K562 (cell line): ENCODE data around the gene CNTRL. TPM values are rescaled to one million over a fixed set of nuclear protein-coding genes. Genes with fewer than 3 reads are reported as not detected.

Experiments used
- ATAC-seq: fragments of 200-7000 bp; cut with Tn5 transposase; 3 replicates; pipeline ENCODE4 v1.9.1; 2020; ENCODE audit warnings: moderate library complexity
- BruUV-seq: library from RNA; stranded (reverse); fragments of 400-500 nt; replicated peaks from 2 replicates; lab custom pipeline; 2021; lab: Mats Ljungman, UMichigan
- CTCF ChIA-PET: fragments of 300-600 bp; formaldehyde crosslinking; extraction: SDS; loops from one replicate; lab custom pipeline; 2021; ENCODE audit warnings: low intra/inter-chr PET ratio; lab: Yijun Ruan, JAX
- POLR2A ChIA-PET: fragments of 300-600, 350-650 bp; sonication (Branson Sonifier 250); formaldehyde crosslinking; extraction: SDS; loops from one replicate; lab custom pipeline; 2021; ENCODE audit warnings: antibody characterized with exemption, inconsistent platforms; lab: Yijun Ruan, JAX
- DNase-seq, 4 experiments: peaks; one replicate each; pipeline versions ENCODE4 v3.0.0 to v3.0.0-alpha.2; 2011 to 2018; ENCODE audit warnings: low spot score in 3 of 4, mixed read lengths in 3 of 4; ENCODE audit errors: extremely low read depth in 1 of 4
- FAIRE-seq: peaks from 2 replicates; lab custom pipeline; 2011; peaks lifted over from hg19 to GRCh38; lab: Jason Lieb, UNC
- H2AFZ ChIP-seq: 2 replicates; pipeline ENCODE4 v1.6.0; 2011; ENCODE audit warnings: low read depth, low read length, control low read depth, inconsistent platforms
- H3K27ac ChIP-seq: fragments of 200-600 bp; 3 replicates; pipeline ENCODE4 v1.8.0; 2011; ENCODE audit warnings: low read depth, mild to moderate bottlenecking, control low read depth, inconsistent platforms, low read length, moderate library complexity, mixed read lengths; ENCODE audit errors: extremely low read depth
- H3K27me3 ChIP-seq, 2 experiments: fragments of 300-600 bp in 1 of 2; 2 replicates in 1 of 2; 3 replicates in 1 of 2; pipeline versions ENCODE4 v1.6.0 to v1.8.0; 2011; ENCODE audit warnings: inconsistent platforms in 2 of 2, low read length in 2 of 2, mild to moderate bottlenecking in 1 of 2, mixed read lengths in 1 of 2, moderate library complexity in 1 of 2; ENCODE audit not compliant: control insufficient read depth in 2 of 2, insufficient read depth in 2 of 2
- H3K36me3 ChIP-seq: fragments of 300-600 bp; 3 replicates; pipeline ENCODE4 v1.8.0; 2011; ENCODE audit warnings: mild to moderate bottlenecking, low read length, inconsistent platforms; ENCODE audit not compliant: control insufficient read depth, insufficient read depth
- H3K4me1 ChIP-seq, 2 experiments: fragments of 200-600 bp in 1 of 2; replicated peaks in 1 of 2; 2 replicates in 1 of 2; 3 replicates in 1 of 2; pipeline versions ENCODE4 v1.5.1 to v1.8.0; 2011; ENCODE audit warnings: inconsistent platforms in 2 of 2, low read length in 2 of 2, mild to moderate bottlenecking in 1 of 2, mixed read lengths in 1 of 2, moderate library complexity in 1 of 2; ENCODE audit not compliant: control insufficient read depth in 2 of 2, insufficient read depth in 2 of 2
- H3K4me2 ChIP-seq: 2 replicates; pipeline ENCODE4 v1.6.1; 2011; ENCODE audit warnings: low read length, control low read depth, inconsistent platforms, mixed read lengths; ENCODE audit not compliant: insufficient read depth
- H3K4me3 ChIP-seq: fragments of 200-600 bp; sonication (generic), shearing (Covaris generic); 2 replicates; pipeline ENCODE4 v1.5.1; 2016; ENCODE audit warnings: control low read depth, inconsistent platforms
- H3K79me2 ChIP-seq: fragments of 200-600 bp; 3 replicates; pipeline ENCODE4 v1.8.0; 2011; ENCODE audit warnings: low read length, inconsistent platforms; ENCODE audit not compliant: control insufficient read depth, insufficient read depth
- H3K9ac ChIP-seq, 2 experiments: 2 replicates each; pipeline versions ENCODE4 v1.6.0 to v1.6.1; 2011; ENCODE audit warnings: low read depth in 2 of 2, low read length in 2 of 2, control low read depth in 1 of 2, inconsistent platforms in 1 of 2, mild to moderate bottlenecking in 1 of 2, mixed read lengths in 1 of 2; ENCODE audit not compliant: insufficient read depth in 1 of 2
- H3K9me1 ChIP-seq: one replicate; pipeline ENCODE4 v1.6.0; 2011; ENCODE audit warnings: inconsistent platforms, mild to moderate bottlenecking, low read length, moderate library complexity; ENCODE audit not compliant: control insufficient read depth, insufficient read depth
- H3K9me3 ChIP-seq: replicated peaks from 2 replicates; pipeline ENCODE4 v1.5.1; 2011; ENCODE audit warnings: low read depth, low read length, inconsistent platforms; ENCODE audit not compliant: control insufficient read depth, insufficient read depth
- H4K20me1 ChIP-seq: replicated peaks from 2 replicates; pipeline ENCODE4 v1.6.1; 2011; ENCODE audit warnings: low read length, inconsistent platforms, mixed read lengths; ENCODE audit not compliant: control insufficient read depth, insufficient read depth
- CHD2 ChIP-seq: IDR thresholded peaks from 2 replicates; pipeline ENCODE4 v1.6.1; 2011; ENCODE audit warnings: low read depth, low read length
- DACH1 ChIP-seq: fragments of 450-650 bp; IDR thresholded peaks from 2 replicates; pipeline ENCODE4 v1.6.1; 2018; ENCODE audit not compliant: partially characterized antibody
- LEF1 ChIP-seq: fragments of 450-650 bp; IDR thresholded peaks from 2 replicates; pipeline ENCODE4 v1.6.1; 2016; ENCODE audit warnings: mild to moderate bottlenecking
- NCOR1 ChIP-seq: fragments of 450-650 bp; IDR thresholded peaks from 2 replicates; pipeline ENCODE4 v1.6.1; 2016; ENCODE audit warnings: mild to moderate bottlenecking, moderate library complexity
- PATZ1 ChIP-seq: fragments of 250-450 bp; sonication (Bioruptor Pico); IDR thresholded peaks from 2 replicates; pipeline ENCODE4 v1.5.0; 2020; ENCODE audit warnings: mild to moderate bottlenecking, borderline replicate concordance
- PPARD ChIP-seq: fragments of 250-450 bp; sonication (Bioruptor Pico); IDR thresholded peaks from 2 replicates; pipeline ENCODE4 v1.8.0; 2022; ENCODE audit warnings: inconsistent platforms, mild to moderate bottlenecking, moderate library complexity
- SAFB ChIP-seq: fragments of 200-400 bp; formaldehyde crosslinking; IDR thresholded peaks from 2 replicates; pipeline ENCODE4 v1.6.1; 2017; ENCODE audit warnings: low read depth, low read length, borderline replicate concordance
- ZBTB26 ChIP-seq: fragments of 450-650 bp; formaldehyde crosslinking; IDR thresholded peaks from 2 replicates; pipeline ENCODE4 v1.4.0; 2022; ENCODE audit warnings: missing genetic modification characterization
- ZNF277 ChIP-seq: fragments of 250-450 bp; sonication (Bioruptor Pico); IDR thresholded peaks from 2 replicates; pipeline ENCODE4 v1.8.0; 2022; ENCODE audit warnings: inconsistent platforms, mild to moderate bottlenecking, moderate library complexity, borderline replicate concordance
- ZNF445 ChIP-seq: fragments of 250-450 bp; sonication (Bioruptor Pico); IDR thresholded peaks from 2 replicates; pipeline ENCODE4 v1.4.0; 2020; ENCODE audit warnings: low read depth, mild to moderate bottlenecking, moderate library complexity
- ZNF589 ChIP-seq: fragments of 200-800 bp; sonication (Bioruptor generic); IDR thresholded peaks from 2 replicates; pipeline ENCODE4 v1.6.1; 2016; ENCODE audit warnings: low read depth, missing genetic modification characterization, missing compliant biosample characterization
- ZSCAN32 ChIP-seq: fragments of 450-650 bp; formaldehyde crosslinking; IDR thresholded peaks from 2 replicates; pipeline ENCODE4 v1.4.0; 2020; ENCODE audit warnings: mild to moderate bottlenecking, moderate library complexity
- WGBS: fragments of 100-300 bp; shearing (Covaris generic); methylation state at CpG from one replicate; pipeline ENCODE4 v1.1.6; 2016; ENCODE audit warnings: low coverage, mixed read lengths; ENCODE audit not compliant: insufficient coverage; ENCODE audit errors: missing lambda C conversion rate; 5-methylcytosine and 5-hydroxymethylcytosine counted together
- in situ Hi-C: fragments of 300-500 bp; cut with MboI; formaldehyde crosslinking; loops from 4 replicates; pipeline ENCODE4 v1.15.0; 2018; ENCODE audit warnings: inconsistent platforms, mixed read lengths
- intact Hi-C: fragments of 100-400 bp; cut with micrococcal nuclease; formaldehyde crosslinking; loops from 2 replicates; pipeline ENCODE4 v1.14.2; 2022
- polyA plus RNA-seq, 8 experiments: library from polyadenylated mRNA; depleted of rRNA in 4 of 8; stranded (reverse) in 5 of 8; unstranded in 3 of 8; fragments of >200 nt; fragmentation: Nextera tagmentation in 2 of 8; fragmentation: Illumina TruSeq in 1 of 8; extraction: Ambion mirVana in 2 of 8; extraction: Trizol in 1 of 8; gene quantifications; 2 replicates each; pipeline versions ENCODE4 v1.2.1 to v1.2.3, GENCODE V29; 2011 to 2014; ENCODE audit warnings: inconsistent platforms in 1 of 8, missing spikeins in 1 of 8
- total RNA-seq, 7 experiments: library from RNA; depleted of rRNA in 6 of 7; stranded (reverse); fragments of >200 nt in 6 of 7; fragmentation: Illumina TruSeq in 2 of 7; extraction: Trizol in 2 of 7; gene quantifications; 2 replicates each; pipeline versions ENCODE4 v1.2.1 to v1.2.3, GENCODE V29; 2011 to 2021; ENCODE audit warnings: low replicate concordance in 1 of 7
- TF ChIP-seq, protein P1 (sequence below): IDR thresholded peaks from 3 replicates; pipeline ENCODE4 v1.6.1; 2011; ENCODE audit warnings: borderline replicate concordance, mild to moderate bottlenecking; ENCODE audit not compliant: insufficient read length, insufficient read depth
- TF ChIP-seq, protein P2 (sequence below): fragments of 250-450 bp; sonication (Bioruptor Pico); IDR thresholded peaks from 2 replicates; pipeline ENCODE4 v1.8.0; 2021; ENCODE audit warnings: moderate library complexity, mild to moderate bottlenecking, inconsistent platforms
- TF ChIP-seq, protein P3 (sequence below): fragments of 450-650 bp; formaldehyde crosslinking; IDR thresholded peaks from 2 replicates; pipeline ENCODE4 v1.4.0; 2020; ENCODE audit warnings: mild to moderate bottlenecking, moderate library complexity

CNTRL gene
- total and polyA plus RNA-seq, 9 of the 15 experiments (the other 6 are each of a cell fraction or from before 2014, with no cell fraction given): 9.2 to 28.9 (median 20.5) TPM

DNA sequence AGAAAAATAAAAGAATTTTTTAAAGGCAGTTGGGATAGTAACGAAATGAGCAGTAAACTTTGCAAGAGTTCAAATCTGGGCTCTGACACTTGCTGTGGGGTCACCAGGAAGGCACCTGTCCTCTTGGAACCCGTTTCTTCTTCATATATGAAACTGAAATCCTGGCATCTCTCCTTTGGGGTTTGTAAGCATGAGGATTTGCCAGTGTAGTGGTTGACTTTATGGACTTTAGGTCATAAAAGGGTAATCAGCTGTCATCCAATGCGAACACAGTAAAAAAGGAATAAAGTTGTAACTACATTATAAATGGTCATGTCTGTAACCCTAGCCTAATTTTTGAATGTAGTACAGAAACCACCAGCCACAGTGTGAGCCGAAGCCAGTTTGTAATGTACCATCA, 125.6 kb downstream of the CNTRL start:
- BruUV-seq: TSS peak; percentile 40
- CTCF ChIA-PET: interaction anchor here (0.7 kb wide), 1 partner anchor 45 kb away, joined by 4 read pairs; no protein-coding TSS in a partner anchor
- WGBS: 4% methylated on average over 4 of the region's 4 CpGs
- intact Hi-C loops: loop anchor here (5.0 kb wide), 1 partner anchor 443 kb away; no protein-coding TSS in a partner anchor
- Histone ChIP-seq H4K20me1 (peaks cover 19% of the 10 kb centered on the region), H3K36me3 (no peaks in the 10 kb centered on the region), H3K4me3 (peak overlapping the region; percentile 87), H3K4me1 (peaks cover 14 to 18% of the 10 kb centered on the region in 2 experiments; a peak in 3 of 5 replicates), H3K27me3 (no peaks in the 10 kb centered on the region), H3K27ac (peak overlapping the region; percentile 87), H3K79me2 (peaks cover 69% of the 10 kb centered on the region), H3K4me2 (peak overlapping the region; percentile 86), H3K9me1 (no peaks in the 10 kb centered on the region), H2AFZ (no peak overlapping the region), H3K9me3 (no peaks in the 10 kb centered on the region), H3K9ac (peak overlapping the region; percentile 69 to 94; a peak in 3 of 4 replicates)
- DNase-seq (no peak), FAIRE-seq (no peak), ATAC-seq (no peak)
- POLR2A ChIA-PET: interaction anchor here (0.9 to 2.6 kb wide), 7 partner anchors 9 to 193 kb away, joined by 3 to 10 read pairs (median 5); no protein-coding TSS in a partner anchor
- in situ Hi-C loops: no loop called here
- no peak for TF ChIP-seq DACH1
- TF ChIP-seq CHD2: no peak
- TF ChIP-seq LEF1: no peak
- no peak for TF ChIP-seq ZNF589 (CRISPR knock-in tag)
- TF ChIP-seq, protein P1, sequence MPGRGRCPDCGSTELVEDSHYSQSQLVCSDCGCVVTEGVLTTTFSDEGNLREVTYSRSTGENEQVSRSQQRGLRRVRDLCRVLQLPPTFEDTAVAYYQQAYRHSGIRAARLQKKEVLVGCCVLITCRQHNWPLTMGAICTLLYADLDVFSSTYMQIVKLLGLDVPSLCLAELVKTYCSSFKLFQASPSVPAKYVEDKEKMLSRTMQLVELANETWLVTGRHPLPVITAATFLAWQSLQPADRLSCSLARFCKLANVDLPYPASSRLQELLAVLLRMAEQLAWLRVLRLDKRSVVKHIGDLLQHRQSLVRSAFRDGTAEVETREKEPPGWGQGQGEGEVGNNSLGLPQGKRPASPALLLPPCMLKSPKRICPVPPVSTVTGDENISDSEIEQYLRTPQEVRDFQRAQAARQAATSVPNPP: no peak
- no peak for TF ChIP-seq SAFB
- TF ChIP-seq, protein P2, sequence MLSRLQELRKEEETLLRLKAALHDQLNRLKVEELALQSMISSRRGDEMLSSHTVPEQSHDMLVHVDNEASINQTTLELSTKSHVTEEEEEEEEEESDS (CRISPR knock-in tag): no peak
- TF ChIP-seq ZNF277 (CRISPR knock-in tag): no peak
- TF ChIP-seq PPARD (CRISPR knock-in tag): no peak
- TF ChIP-seq, protein P3, sequence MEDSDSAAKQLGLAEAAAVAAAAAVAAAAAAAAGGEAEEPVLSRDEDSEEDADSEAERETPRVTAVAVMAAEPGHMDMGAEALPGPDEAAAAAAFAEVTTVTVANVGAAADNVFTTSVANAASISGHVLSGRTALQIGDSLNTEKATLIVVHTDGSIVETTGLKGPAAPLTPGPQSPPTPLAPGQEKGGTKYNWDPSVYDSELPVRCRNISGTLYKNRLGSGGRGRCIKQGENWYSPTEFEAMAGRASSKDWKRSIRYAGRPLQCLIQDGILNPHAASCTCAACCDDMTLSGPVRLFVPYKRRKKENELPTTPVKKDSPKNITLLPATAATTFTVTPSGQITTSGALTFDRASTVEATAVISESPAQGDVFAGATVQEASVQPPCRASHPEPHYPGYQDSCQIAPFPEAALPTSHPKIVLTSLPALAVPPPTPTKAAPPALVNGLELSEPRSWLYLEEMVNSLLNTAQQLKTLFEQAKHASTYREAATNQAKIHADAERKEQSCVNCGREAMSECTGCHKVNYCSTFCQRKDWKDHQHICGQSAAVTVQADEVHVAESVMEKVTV (CRISPR knock-in tag): no peak
- TF ChIP-seq ZSCAN32 (CRISPR knock-in tag): no peak
- TF ChIP-seq ZBTB26 (CRISPR knock-in tag): no peak
- no peak for TF ChIP-seq NCOR1
- no peak for TF ChIP-seq PATZ1 (CRISPR knock-in tag)
- no peak for TF ChIP-seq ZNF445 (CRISPR knock-in tag)
